Spinal cord (tissue), 10 donors: Measurements from ENCODE around the gene DSC2. TPM values are rescaled to one million over a fixed set of nuclear protein-coding genes. Genes with fewer than 3 reads are reported as not detected.
A peak's percentile ranks its signal among the peaks of the same experiment; 100 is the strongest.

ENCODE experiments used
- DNase-seq, 6 donors: peaks; one replicate each; pipeline versions ENCODE4 v3.0.0 to v3.0.0-alpha.2; 2013 to 2015; ENCODE audit warnings: low spot score in 6 of 6, low read depth in 4 of 6
- H3K27ac ChIP-seq: one replicate; pipeline ENCODE4 v1.5.1; 2013; ENCODE audit warnings: low read depth, low read length, control low read depth
- H3K27me3 ChIP-seq: one replicate; pipeline ENCODE4 v1.6.1; 2013; ENCODE audit warnings: low read length; ENCODE audit not compliant: control insufficient read depth, insufficient read depth
- H3K36me3 ChIP-seq: one replicate; pipeline ENCODE4 v1.6.1; 2013; ENCODE audit warnings: low read length; ENCODE audit not compliant: control insufficient read depth, insufficient read depth
- H3K4me1 ChIP-seq: one replicate; pipeline ENCODE4 v1.6.1; 2013; ENCODE audit warnings: low read length; ENCODE audit not compliant: control insufficient read depth, insufficient read depth
- H3K4me3 ChIP-seq: one replicate; pipeline ENCODE4 v1.5.1; 2013; ENCODE audit warnings: low read depth, low read length, control low read depth
- H3K9me3 ChIP-seq: one replicate; pipeline ENCODE4 v1.6.1; 2013; ENCODE audit warnings: low read length; ENCODE audit not compliant: control insufficient read depth, insufficient read depth
- WGBS: methylation state at CpG from one replicate; pipeline ENCODE4 v1.1.5; 2013; ENCODE audit warnings: missing lambda C conversion rate; ENCODE audit not compliant: insufficient coverage; 5-methylcytosine and 5-hydroxymethylcytosine counted together
- long read RNA-seq, 4 donors: transcript quantifications; one replicate each; lab custom pipeline, GENCODE V29; 2026
- polyA plus RNA-seq, 2 donors: library from polyadenylated mRNA; unstranded; fragments of 120-200 nt; gene quantifications; one replicate each; pipeline ENCODE4 v1.2.1, GENCODE V29; 2013; ENCODE audit not compliant: insufficient read length in 2 of 2
- total RNA-seq, 2 donors: library from RNA; depleted of rRNA in 1 of 2; stranded (reverse); fragments of 120-200 nt in 1 of 2; fragments of >200 nt in 1 of 2; gene quantifications; one replicate each; pipeline versions ENCODE4 v1.2.3 to v1.2.4, GENCODE V29; 2013 to 2014
- donor health status: healthy.

The DSC2 gene
- 10 to 100 TPM in 1 of 2 donors, 1 to 10 TPM in 1; 8.3 to 24.8 TPM for total RNA-seq
- 1 to 10 TPM; 2.0 to 4.2 TPM for polyA plus RNA-seq
- long read RNA-seq, donor 1 = 0 reads
- long read RNA-seq, donor 2 = 0 reads
- long read RNA-seq, donor 3 = 0 reads
- long read RNA-seq, donor 4 = 0 reads

GRCh38 chr18:31102025-31102684 lies at the start of gene DSC2:
TSS of gene DSC2 (minus strand) at chr18:31102421. CDS start at chr18:31101971, 450 bp downstream.
- H3K27me3 ChIP-seq = peaks cover 14% of the 10 kb centered on the region
- peak within 1 kb of the TSS; percentile 45 for H3K4me3 ChIP-seq
- peaks cover 11% of the 10 kb centered on the region for H3K4me1 ChIP-seq
- no peaks in the 10 kb centered on the region for H3K9me3 ChIP-seq
- peak in 2 of 6 donors; percentile 52 to 66 for DNase-seq
- no peaks in the 10 kb centered on the region for H3K36me3 ChIP-seq
- H3K27ac ChIP-seq = no peak within 1 kb of the TSS
- under 1% methylated on average over 40 of the region's 44 CpGs for WGBS

- Histone ChIP-seq H3K4me3 (no peak overlapping the region), H3K27me3 (no peaks in the 10 kb centered on the region), H3K4me1 (no peaks in the 10 kb centered on the region), H3K36me3 (no peaks in the 10 kb centered on the region), H3K27ac (no peak overlapping the region), H3K9me3 (no peaks in the 10 kb centered on the region)
- WGBS = 57% methylated on average over 1 of the region's 3 CpGs
- DNase-seq = no peak
Measured at GRCh38 chr18:31149351-31149750, 47.1 kb upstream of the DSC2 start.

DNA sequence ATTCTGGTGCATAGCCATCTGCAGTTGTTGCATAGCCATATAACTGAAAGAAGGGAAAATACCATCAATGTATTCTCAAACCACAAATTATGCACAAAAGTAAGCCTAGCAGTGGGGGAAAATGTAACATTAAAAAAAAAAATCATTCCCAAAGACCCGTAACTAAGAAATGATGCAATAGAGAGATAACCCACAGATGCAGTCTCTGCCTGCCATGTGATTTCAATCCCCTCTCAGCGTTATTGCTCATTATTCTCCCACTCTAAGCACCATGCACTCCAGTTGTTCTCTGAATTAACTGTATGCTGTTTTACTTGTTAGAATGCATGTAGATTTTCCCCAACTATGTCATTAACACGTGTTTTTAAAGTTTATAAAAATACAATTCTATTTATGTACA lies 46.4 kb upstream of the DSC2 start:
- Histone ChIP-seq H3K27ac (no peak overlapping the region), H3K9me3 (no peaks in the 10 kb centered on the region), H3K27me3 (no peaks in the 10 kb centered on the region), H3K4me3 (no peak overlapping the region), H3K4me1 (no peaks in the 10 kb centered on the region), H3K36me3 (no peaks in the 10 kb centered on the region)
- WGBS = no CpG with 5 or more reads among the region's 3 CpGs
- DNase-seq = peak in 1 of 6 donors; percentile 59

GRCh38 chr18:31146809-31147208 lies 44.6 kb upstream of the DSC2 start:
- H3K9me3 ChIP-seq = no peaks in the 10 kb centered on the region
- DNase-seq = no peak

GRCh38 chr18:31143025-31143424 lies 40.8 kb upstream of the DSC2 start:
- Histone ChIP-seq H3K36me3 (no peaks in the 10 kb centered on the region), H3K4me1 (no peaks in the 10 kb centered on the region), H3K4me3 (no peak overlapping the region), H3K27me3 (no peaks in the 10 kb centered on the region), H3K27ac (no peak overlapping the region), H3K9me3 (no peaks in the 10 kb centered on the region)
- no peak for DNase-seq
- WGBS = no CpG with 5 or more reads among the region's 3 CpGs

More at GRCh38 chr18:31146809-31147208, 44.6 kb upstream of the DSC2 start:
- no peak overlapping the region for H3K27ac ChIP-seq
- H3K27me3 ChIP-seq = no peaks in the 10 kb centered on the region
- no peaks in the 10 kb centered on the region for H3K36me3 ChIP-seq
- no peak overlapping the region for H3K4me3 ChIP-seq
- no peaks in the 10 kb centered on the region for H3K4me1 ChIP-seq

- H3K4me3 ChIP-seq = no peak overlapping the region
- H3K36me3 ChIP-seq = no peaks in the 10 kb centered on the region
- H3K9me3 ChIP-seq = no peaks in the 10 kb centered on the region
- DNase-seq = no peak
- no CpG with 5 or more reads among the region's 1 CpG for WGBS
- no peaks in the 10 kb centered on the region for H3K27me3 ChIP-seq
- H3K4me1 ChIP-seq = no peaks in the 10 kb centered on the region
- H3K27ac ChIP-seq = no peak overlapping the region
Measured at GRCh38 chr18:31138709-31139108, 36.5 kb upstream of the DSC2 start.

DNA sequence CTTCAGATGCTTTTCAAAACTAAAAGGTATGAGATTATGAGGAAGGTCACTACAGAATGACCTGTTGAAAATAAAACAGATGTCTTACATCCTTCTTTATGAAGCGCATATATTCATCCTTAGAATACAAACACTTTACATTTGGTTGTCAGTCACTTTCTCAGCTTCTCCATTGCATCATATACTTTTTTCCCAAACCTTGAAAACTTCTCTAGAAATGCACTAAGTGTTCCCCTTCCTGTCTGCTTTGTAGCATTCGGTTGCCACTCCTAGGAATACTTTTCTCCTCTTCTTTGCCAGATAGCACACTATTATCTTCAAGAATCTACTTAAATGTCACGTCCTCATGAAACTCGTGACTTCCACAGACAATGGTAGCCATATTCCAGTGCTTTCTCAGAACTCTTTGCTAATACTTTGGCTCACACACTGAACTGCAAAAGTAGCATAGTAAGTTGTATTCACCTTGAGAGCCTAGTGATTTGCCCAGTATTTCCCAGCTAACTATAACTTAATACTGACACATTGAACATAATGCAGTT lies 32.8 kb upstream of the DSC2 start:
- no peaks in the 10 kb centered on the region for H3K9me3 ChIP-seq
- no peak overlapping the region for H3K4me3 ChIP-seq
- H3K27me3 ChIP-seq = no peaks in the 10 kb centered on the region
- no peaks in the 10 kb centered on the region for H3K36me3 ChIP-seq
- 88% methylated on average over 2 of the region's 4 CpGs for WGBS
- no peaks in the 10 kb centered on the region for H3K4me1 ChIP-seq
- DNase-seq = no peak
- H3K27ac ChIP-seq = no peak overlapping the region

- H3K4me3 ChIP-seq = no peak overlapping the region
- no peaks in the 10 kb centered on the region for H3K4me1 ChIP-seq
- H3K27ac ChIP-seq = no peak overlapping the region
- H3K36me3 ChIP-seq = no peaks in the 10 kb centered on the region
- no peaks in the 10 kb centered on the region for H3K9me3 ChIP-seq
- DNase-seq = no peak
- no peaks in the 10 kb centered on the region for H3K27me3 ChIP-seq
- WGBS = 80% methylated on average over 1 of the region's 1 CpG
Measured at GRCh38 chr18:31129398-31130115, 27.3 kb upstream of the DSC2 start.

DNA sequence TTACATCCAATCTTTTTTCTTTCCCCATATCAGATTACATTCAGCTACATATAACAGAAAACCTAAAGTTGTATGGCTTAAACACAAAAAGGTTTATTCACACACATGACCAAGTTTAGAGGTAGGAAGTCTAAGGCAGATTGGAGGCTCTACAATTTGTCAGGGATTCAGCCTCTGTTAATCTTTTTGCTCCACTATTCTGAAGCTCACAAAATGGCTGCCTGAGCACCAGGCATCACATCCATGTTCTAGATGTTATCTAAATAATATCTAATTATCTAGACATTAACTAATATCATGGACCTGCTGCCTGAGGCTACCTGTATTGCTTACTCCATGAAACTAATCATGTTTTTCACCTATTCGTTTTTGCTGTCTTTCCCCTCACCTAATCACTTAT lies 23.7 kb upstream of the DSC2 start:
- no peaks in the 10 kb centered on the region for H3K36me3 ChIP-seq
- 67% methylated on average over 1 of the region's 1 CpG for WGBS
- H3K27ac ChIP-seq = no peak overlapping the region
- no peak overlapping the region for H3K4me3 ChIP-seq
- no peaks in the 10 kb centered on the region for H3K4me1 ChIP-seq
- no peaks in the 10 kb centered on the region for H3K9me3 ChIP-seq
- no peaks in the 10 kb centered on the region for H3K27me3 ChIP-seq
- no peak for DNase-seq
